GM12865 (cell line): Measurements from ENCODE around the gene SATL1.

ENCODE experiments used
- DNase-seq: peaks from one replicate; pipeline ENCODE4 v3.0.0; 2010; ENCODE audit warnings: low read depth
- H3K4me3 ChIP-seq: 2 replicates; pipeline ENCODE4 v1.5.1; 2011; ENCODE audit warnings: mild to moderate bottlenecking, low read depth, low read length, control low read depth
- CTCF ChIP-seq: IDR thresholded peaks from 2 replicates; pipeline ENCODE4 v1.5.1; 2011; ENCODE audit warnings: low read length, control low read depth, low read depth, inconsistent platforms; ENCODE audit not compliant: insufficient read depth; ENCODE audit errors: missing control alignments

Gene SATL1

DNA sequence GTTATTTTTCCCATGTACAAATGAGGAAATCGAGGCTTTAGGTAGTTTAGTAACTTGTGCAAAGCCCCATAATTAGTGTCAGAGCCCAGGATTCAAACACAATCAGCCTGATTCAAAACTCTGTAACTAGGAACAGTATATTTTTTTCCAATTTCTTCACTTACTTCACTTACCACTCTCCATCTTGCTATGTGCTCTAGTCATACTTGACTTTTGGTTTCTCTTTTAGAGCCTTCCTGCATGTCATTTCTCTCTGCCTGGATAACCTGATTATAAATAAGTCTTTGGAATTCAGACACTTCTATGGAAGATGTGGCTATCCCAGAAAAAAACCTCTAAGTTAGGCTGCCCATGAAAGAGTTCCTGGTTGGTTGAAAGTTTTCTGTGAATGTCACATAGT, 22.2 kb downstream of the SATL1 start:
- no peak overlapping the region for H3K4me3 ChIP-seq
- no peak for TF ChIP-seq CTCF
- DNase-seq = no peak

DNA sequence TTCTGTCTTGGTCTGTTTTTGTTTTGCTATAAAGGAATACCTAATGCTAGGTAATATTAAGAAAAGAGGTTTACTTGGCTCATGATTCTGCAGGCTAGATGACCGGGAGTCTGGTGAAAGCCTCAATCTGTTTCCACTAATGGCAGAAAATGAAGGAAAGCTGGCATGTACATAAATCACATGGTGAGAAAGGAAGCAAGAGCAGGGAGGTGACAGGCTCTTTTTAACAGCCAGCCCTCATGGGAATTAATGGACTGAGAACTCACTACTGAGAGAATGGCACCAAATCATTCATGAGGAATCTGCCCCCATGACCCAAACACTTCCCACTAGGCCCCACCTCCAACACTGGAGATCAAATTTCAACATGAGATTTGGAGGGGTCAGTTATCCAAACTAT, 27.6 kb downstream of the SATL1 start:
- TF ChIP-seq CTCF = no peak
- DNase-seq = no peak
- no peak overlapping the region for H3K4me3 ChIP-seq

GRCh38 chrX:85213792-85214530, 29.6 kb downstream of the SATL1 start:
- no peak for DNase-seq
- TF ChIP-seq CTCF = no peak
- no peak overlapping the region for H3K4me3 ChIP-seq

- DNase-seq = no peak
- no peak for TF ChIP-seq CTCF
- H3K4me3 ChIP-seq = no peak overlapping the region
These were observed 40.1 kb downstream of the SATL1 start for GRCh38 chrX:85203461-85203970.

- H3K4me3 ChIP-seq = no peak overlapping the region
- no peak for TF ChIP-seq CTCF
- DNase-seq = no peak
These were observed 47.3 kb downstream of the SATL1 start for GRCh38 chrX:85196319-85196718.

DNA sequence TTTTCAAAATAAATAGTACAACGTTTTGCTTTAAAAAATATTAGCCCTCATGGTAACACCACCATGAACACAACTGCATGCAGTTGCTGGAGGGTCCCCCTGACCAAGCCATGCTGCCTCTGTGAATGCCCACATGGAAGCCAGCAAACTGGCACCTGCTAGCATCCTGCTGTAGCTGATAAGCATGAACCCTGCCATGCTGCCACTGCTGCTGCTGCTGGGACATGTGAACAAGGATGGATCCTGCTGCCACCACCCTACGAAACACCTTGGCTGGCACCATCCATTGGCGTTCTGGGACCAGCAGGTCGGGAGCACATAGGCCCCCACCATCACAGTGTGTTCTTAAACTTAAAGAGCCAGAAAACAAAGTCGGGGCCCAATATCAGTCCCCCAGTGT, 83.9 kb downstream of the SATL1 start:
- no peak overlapping the region for H3K4me3 ChIP-seq
- no peak for DNase-seq
- TF ChIP-seq CTCF = no peak

GRCh38 chrX:85140964-85141363, 102.6 kb downstream of the SATL1 start:
- DNase-seq = no peak
- no peak for TF ChIP-seq CTCF

More at GRCh38 chrX:85140964-85141363, 102.6 kb downstream of the SATL1 start:
- H3K4me3 ChIP-seq = no peak overlapping the region
